Kasumi-1 (cell line): Measurements from ENCODE around the gene NME8.
"Not testable (repeated sequence)": the region's sequence is repeated elsewhere in the genome, so short reads cannot be mapped to it uniquely, and the experiment has no call there.

Experiments used
- DNase-seq, 2 experiments: peaks; one replicate each; lab custom pipeline; 2025; lab: John Stamatoyannopoulos, UW

Gene NME8, protein sequence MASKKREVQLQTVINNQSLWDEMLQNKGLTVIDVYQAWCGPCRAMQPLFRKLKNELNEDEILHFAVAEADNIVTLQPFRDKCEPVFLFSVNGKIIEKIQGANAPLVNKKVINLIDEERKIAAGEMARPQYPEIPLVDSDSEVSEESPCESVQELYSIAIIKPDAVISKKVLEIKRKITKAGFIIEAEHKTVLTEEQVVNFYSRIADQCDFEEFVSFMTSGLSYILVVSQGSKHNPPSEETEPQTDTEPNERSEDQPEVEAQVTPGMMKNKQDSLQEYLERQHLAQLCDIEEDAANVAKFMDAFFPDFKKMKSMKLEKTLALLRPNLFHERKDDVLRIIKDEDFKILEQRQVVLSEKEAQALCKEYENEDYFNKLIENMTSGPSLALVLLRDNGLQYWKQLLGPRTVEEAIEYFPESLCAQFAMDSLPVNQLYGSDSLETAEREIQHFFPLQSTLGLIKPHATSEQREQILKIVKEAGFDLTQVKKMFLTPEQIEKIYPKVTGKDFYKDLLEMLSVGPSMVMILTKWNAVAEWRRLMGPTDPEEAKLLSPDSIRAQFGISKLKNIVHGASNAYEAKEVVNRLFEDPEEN

DNA sequence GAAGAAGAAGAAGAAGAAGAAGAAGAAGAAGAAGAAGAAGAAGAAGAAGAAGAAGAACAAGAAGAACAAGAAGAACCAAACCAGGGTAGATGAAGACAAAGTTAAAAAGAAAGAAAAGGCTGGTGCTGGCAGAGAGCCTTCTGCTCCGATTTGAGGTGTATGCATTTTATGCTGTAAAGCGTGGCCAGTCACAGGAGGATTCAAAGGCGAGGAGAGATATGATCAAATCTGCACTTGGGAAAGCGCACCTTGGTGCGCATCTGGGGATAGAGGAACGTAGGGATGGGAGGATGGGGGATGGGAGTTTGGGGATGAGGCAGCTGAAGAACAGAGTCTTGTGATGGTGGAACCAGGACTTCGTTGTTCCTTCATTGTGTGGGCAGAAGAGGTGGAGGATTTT lies at the start of gene NME8:
NME8 (plus strand) TSS at position 301 of the 400 bp plus-strand sequence. CDS start 1,670 bp downstream, outside the sequence.
- DNase-seq = no peak

DNA sequence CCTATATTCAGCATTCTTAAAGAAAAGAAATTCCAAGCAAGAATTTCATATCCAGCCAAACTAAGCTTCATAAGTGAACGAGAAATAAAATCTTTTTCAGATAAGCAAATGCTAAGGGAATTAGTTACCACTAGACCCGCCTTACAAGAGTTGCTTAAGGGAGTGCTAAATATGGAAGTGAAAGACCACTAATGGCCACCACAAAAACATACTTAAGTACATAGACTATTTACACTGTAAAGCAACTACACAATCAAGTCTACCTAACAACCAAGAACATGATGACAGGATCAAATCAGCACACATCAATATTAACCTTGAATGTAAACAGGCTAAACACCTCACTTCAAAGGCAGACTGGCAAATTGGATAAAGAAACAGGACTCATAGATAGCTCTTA lies 42.2 kb upstream of the NME8 start:
- no peak for DNase-seq

DNA sequence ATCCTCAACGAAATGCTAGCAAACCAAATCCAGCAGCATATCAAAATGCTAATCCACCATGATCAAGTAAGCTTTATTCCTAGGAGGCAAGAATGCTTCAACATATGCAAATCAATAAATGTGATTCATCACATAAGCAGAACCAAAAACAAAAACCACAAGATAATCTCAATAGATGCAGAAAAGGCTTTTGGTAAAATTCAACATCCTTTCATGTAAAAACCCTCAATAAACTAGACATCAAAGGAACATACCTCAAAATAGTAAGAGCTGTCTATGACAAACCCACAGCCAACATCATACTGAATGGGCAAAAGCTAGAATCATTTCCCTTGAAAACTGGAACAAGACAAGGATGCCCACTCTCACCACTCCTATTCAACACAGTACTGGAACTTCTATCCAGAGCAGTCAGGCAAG lies 36.2 kb upstream of the NME8 start:
- DNase-seq = not testable (repeated sequence)

DNA sequence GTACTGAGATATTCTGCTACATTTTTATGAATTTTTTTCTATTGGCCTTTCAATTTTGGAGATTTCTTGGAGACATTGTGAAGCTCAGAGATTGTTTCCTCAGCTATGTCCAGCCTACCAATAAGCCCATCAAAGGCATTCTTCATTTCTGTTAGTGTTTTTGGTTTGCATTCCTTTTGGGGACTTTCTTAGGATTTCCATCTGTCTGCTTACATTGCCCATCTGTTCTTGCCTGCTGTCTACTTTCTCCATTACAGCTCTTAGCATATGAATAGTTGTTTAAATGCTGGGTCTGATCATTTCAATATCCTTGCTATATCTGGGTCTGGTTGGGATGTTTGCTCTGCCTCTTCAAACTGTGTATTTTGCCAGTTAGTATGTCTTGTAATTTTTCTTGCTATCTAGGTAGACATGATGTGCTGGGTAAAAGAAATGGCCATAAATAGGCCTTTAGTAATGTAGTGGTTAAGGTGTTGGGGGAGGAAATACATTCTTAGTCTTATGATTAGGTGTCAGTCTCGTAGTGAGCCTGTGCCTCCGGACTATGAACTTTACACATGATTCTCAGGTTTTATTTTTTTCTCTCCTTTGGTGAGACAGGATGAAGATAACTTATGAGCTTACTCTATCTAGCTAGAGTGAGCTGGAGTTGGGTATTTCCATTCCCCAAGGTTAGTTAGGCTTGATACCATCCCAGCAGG lies 32.6 kb upstream of the NME8 start:
- no peak for DNase-seq

DNA sequence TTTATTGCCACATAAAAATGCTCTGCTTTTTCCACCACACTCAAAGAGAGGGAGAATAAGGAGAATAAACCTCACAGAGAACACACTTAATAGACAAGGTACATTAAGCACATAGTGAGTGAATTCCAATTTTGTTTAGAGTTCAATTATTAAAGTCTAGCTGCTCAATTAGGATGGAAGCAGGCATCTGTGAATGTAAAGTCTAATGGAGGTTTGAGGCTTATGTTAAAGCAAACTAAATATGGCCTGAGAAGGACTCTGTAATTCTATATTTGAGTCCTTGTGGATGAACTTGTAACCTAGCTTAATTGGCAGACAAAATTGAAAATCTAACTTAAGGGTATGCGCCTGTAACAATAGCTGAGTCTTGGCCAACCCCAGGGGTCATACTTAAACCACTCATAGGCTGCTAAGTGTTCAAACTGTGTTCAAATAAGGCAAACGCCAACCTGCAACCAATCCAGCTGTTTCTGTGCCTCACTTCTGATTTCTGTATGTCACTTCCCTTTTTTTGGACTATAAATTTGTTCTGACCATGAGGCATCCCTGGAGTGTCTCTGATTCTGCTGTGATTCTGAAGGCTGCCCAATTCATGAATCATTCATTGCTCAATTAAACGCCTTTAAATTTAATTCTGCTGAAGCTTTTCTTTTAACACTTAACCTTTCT lies 31.3 kb upstream of the NME8 start:
- DNase-seq = peak in 1 of 2 experiments; percentile 16

DNA sequence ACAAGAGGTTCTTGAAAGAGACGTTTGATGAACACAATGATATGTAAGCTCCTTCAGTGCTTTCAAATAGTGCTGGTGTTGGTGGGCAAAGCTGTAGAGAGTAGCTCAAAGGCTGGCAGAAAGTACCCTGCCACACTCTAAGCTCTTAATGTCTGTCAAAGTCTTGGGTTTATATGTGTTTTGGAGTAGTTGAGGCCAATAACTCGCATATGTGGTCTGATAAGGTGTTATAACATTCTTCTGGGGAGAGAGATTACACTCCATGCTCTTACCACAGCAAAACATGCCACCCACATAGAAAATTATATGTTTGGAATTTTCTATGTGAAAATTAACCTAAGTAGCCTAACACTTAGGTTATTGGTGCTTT lies 30.8 kb upstream of the NME8 start:
- no peak for DNase-seq

DNA sequence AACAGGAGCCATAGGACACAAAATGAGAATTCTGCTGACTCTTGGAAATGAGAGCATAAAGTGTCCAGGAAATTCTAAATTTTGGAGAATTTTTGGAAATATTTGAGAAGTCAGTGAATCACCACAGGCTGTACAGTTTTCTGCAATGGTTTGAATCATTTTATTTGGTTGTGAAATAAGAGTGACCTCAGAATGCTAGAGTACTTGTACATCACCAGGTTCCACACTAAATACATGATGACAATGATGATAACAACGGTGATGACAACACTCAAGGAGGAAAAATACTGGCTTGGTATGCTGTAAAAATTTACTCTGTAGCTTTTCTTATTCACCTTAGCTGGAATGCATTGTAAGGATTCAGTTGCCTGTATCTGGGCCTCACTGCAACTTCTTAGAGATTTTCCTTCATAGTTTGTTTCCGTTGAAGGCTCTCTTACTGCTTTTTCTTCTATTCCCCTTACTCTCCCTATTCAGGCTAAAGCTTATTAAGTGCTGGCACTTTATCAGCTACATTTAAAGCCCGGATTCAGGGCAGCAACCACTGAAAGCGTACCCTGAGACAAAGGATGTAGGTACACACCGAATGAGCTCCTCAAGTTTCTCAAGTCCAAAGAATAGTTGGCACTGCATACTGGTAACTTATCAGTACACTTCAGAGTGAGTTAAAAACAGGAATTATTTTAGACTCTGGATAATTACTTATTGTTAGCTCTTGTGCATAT lies 30.2 kb upstream of the NME8 start:
- no peak for DNase-seq

DNA sequence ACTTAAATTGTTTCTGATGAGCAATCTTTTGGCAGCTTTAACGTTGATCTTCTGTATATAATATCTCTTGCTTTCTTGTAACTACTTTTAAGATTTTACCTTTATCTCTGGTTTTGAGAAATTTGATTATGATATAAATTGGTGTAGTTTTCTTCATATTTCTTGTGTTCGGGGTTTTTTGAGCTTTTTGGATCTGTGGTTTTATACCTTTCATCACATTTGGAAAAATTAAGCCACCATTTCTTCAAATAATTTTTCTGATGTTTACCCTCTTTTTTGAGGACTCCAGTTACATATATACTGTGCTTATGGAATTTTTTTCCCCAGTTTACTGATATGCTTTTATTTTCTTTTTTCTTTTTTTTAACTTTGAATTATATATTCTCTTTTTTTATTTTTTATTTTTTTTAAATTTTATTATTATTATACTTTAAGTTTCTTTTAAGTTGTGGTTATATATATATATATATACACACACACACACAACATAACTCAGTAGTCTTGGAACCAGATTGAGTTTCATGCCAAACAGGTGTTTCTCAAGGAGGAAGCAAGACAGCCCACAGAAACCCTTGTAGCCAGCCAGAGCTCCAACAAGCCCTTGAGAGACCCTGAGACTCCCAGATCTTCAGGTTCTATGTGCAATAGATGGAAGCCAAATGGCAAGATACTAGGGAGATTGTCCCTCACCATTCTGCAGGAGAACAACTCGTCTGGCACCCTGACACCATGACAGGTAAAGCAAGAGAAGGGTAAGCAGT lies 27.5 kb upstream of the NME8 start:
- no peak for DNase-seq

DNA sequence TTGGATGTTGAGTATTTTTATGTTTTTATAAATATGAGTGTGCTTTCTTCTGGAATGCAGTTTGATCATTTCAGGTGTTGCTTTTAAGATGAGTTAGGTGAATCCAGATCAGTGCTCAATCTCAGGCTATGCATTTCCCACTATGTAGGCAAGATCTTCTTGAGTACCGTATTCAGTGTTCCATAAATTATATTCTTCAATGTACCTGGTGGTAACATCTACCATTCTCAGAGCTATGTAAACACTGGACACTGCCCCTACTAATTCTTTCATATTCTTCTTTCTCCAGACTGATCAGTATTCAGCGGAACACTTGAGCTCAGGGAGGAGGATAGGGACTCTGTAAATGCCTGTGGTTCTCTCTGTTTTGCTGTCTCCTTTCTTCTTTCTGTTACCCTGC lies 25.5 kb upstream of the NME8 start:
- DNase-seq = no peak

DNA sequence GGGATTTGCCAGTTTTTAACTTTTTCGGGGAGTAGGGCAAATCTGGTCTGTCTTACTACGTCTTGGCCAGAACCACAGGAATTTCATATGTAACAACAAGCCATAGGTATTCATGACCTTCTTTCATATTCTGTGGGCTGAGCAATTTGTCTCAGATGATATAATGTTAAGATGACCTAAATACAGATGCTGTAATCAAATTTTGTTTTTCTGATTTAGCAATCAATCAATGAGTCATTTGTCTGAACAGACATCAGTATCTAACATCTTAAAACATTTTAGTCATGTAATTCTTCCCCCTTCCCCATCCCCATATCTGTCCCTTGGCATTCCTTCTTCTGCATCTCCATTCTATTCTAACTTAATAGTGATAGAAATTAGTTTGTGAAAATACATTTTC lies 24.8 kb upstream of the NME8 start:
- no peak for DNase-seq

DNA sequence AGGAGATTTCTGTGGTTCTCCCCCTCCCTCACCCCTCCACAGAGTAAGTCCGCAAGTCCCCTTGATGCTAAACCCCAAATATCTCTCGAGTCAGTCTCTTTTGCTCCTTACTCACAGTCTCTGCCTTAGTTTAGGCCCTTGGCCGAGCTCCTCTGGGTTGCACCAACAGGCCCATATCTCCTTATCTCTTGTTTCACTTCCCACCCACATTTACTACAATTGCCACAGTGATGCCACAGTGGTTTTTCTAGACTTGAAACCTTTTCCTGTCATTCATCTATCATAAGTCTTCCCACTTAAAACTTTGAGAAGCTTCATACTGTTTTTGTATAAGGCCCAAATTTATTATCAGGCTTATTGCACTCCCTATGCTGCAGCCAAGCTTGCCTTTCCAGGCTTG lies 23.4 kb upstream of the NME8 start:
- no peak for DNase-seq

DNA sequence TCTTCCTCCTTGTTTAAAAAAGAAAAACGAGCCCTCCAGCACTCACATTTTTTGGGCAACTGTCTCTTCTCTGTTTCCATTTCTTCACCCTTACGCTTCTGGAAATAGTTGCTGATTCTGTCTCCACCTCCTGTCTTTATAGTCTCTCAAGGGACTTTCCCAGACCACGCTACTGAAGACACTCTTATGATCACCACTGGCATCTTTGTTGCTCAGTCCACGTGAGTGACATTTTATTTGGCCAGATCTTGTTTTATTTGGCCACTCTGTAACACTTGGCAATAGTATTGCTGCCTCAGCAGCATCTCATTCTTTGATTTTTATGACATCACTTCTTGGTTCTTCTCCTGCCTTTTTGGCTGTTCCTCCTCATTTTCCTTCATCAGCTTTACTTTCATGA lies 21.6 kb upstream of the NME8 start:
- no peak for DNase-seq

DNA sequence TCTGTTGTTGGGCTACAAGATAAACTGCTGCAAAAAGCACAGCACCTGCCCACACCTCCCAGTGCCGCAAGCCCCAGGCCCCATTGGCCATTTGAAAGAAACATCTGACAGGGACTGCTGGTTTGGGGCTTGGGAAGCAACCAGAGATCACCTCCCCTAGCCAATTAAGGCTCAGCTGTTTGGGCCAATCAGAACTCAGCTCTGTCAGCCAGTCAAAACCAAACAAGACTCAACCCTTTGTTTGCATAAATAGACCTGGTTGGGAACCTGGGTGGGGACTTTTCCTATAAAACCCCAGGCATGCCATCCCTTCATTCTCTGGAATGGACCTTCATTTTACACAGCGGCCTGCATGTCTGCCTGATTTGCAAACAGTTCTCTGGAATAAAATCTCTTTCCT lies 17.2 kb upstream of the NME8 start:
- DNase-seq = no peak

DNA sequence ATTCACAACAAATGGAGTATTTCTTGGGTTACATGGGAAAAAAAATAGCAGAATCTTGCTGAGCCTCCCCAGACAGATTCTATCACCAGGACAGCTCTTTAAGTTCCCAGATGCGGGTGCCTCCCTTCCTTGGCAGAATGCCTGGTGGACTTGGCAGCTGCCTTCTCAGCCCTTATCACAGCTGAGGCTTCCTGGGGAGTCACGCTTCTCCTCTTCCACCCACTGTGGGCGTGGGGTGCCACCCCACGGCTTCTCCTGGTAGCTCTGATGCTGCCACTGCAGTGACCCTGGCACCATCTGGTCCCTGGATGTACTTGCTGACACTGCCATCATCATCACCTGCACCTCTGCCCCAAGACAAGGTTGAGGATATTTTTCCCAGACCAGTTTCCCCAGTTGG lies 16.2 kb upstream of the NME8 start:
- peak; percentile 93 to 94 for DNase-seq

DNA sequence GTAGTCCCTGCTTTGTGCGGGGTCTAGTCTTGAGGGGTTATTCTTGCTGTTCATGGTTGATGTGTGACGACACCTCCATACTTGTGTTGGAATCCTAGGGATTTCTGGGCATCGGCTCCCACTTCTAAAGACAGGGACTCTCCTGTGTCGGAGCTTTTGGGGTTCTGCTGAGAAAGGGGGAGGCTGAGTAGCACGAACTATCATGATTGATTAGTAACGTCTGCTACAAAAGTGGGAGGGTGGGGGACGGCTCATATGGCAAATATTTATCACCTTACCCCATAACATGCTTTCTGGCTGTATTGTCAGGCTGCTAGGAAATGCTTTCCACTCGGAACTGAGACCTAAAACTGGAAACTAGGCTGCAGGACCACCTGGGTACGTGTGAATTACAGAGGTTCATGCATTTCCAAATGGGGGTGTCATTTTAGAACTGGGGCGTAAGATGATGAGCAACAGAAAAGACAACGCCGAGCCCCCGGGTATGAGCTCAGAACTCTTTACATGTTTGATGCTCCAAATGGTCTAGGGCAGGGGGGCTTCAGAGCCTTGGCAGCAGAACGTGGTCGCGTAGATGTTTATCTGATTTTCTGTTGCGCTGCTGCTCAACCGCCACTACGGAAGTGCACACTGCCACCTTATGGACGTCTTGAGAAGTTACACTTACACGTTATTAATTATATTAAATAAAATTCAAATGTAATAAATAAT lies 15.1 kb upstream of the NME8 start:
- DNase-seq = peak; percentile 87 to 88

DNA sequence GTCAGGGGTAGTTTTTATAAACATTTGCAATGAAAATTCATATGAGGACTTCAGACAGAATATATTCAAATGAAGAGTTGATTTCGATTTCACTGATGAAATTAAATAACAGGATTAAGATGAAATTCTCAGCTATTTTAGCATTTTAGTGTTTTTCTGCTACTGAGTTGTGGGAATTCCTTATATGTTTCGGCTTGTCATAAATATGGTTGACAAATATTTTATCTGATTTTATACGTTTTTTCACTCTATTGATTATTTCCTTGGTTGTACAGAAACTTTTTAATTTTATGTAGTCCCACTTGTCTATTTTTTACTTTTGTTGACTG lies 14.6 kb upstream of the NME8 start:
- no peak for DNase-seq

DNA sequence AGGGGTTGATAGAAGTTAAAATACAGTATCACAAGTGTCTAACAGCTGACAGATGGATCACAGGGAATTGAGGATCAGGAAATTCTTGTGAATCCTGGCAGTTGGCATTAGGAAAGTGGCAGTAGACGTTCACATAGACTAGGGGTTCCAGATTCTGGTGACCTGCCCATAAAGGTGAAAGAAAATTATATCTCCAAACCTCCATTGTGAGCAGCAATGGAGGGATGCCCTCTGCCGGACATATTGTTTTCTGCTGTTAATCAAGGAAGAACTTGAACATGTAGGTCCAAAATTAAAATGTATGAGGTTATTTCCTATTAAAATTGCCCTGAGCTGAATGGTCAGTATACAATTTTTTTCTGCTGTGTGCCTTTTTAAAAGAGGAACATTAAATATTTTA lies 5.1 kb downstream of the NME8 start:
- peak; percentile 50 to 62 for DNase-seq

DNA sequence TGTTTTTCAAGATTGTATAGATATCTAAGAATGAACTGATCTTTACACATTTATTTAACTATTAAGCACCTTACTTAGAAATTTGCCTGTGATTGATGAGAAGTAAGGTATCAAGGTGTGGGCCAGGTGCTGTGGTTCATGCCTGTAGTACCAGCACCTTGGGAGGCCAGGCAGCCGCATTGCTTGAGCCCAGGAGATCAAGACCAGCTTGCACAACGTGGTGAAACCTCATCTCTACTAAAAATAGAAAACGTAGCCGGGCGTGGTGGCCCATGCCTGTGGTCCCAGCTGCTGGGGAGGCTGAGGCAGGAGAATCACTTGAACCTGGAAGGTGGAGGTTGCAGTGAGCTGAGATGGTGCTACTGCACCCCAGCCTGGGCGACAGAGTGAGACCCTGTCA lies 33.7 kb downstream of the NME8 start:
- DNase-seq = no peak

DNA sequence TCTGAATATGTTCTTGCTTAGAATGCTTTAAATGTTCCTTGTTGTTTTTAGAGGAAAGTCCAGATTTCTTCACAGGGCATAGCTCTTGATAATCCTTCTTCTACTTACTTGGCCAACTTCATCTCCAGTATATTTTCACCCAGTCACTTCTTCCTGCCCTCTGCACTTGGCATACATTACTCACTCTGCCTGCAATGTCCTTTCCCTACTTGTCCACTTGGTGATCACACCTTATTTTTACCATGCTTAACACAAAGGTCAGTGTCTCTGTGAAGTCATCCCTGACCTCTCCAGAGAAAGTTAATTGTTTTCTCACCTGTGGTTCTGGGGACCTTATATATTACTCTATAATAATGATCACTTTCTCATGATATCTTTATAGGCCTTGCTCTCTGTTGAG lies 45.0 kb downstream of the NME8 start:
- no peak for DNase-seq

DNA sequence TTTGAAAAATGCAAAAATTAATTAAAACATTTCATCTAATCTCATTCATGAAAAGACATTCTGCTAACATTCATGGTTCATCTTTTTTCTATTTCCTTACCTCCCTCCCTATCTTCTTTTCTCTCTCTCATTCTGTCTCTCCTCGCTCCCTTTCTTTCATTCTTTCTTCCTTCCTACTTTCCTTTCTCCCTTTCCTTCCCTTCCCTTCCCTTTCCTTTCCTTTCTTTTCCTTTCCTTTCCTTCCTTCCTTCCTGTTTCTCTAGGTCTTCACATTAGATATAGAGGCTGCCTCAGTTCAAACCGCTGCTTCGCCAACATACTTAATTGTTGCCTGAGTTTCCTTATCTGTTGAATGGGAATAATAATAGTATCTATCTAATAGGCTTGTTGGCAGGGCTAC lies 46.3 kb downstream of the NME8 start:
- no peak for DNase-seq
